Prostate gland (tissue), 2 donors: Measurements from ENCODE around the gene C1orf21.

Experiments used
- CTCF ChIP-seq, 4 experiments: fragments of 200-600 bp in 2 of 4; fragments of 450-650 bp in 2 of 4; sonication (generic) in 2 of 4; IDR thresholded peaks; 1 replicate in 3 of 4; 2 replicates in 1 of 4; pipeline ENCODE4 v1.5.1; 2016 to 2019; ENCODE audit warnings: antibody characterized with exemption in 4 of 4, mild to moderate bottlenecking in 2 of 4, moderate library complexity in 2 of 4
- POLR2A ChIP-seq: fragments of 450-650 bp; IDR thresholded peaks from one replicate; pipeline ENCODE4 v1.6.1; 2016; ENCODE audit warnings: antibody characterized with exemption, mild to moderate bottlenecking
- POLR2AphosphoS5 ChIP-seq: sonication (generic); formaldehyde crosslinking; IDR thresholded peaks from one replicate; pipeline ENCODE4 v1.6.1; 2017; ENCODE audit warnings: antibody characterized with exemption

DNA sequence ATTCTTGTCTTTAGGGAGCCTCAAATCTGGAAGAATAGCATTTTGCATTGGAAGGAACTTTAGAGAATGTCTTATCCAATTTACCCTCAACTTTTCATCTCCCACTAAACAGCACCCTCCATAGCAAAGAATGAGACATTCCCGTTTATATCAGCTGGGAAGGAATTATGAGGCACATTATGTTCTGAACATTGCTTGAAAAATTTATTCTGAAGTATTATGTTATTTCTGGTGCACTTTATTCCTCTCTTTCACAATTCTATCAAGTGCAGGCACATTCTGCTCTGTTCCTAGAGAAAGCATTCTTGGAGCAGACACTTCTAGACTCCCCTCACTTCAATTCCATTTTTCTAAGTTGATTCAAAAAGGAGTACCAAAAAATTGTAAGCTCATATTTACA lies 220.0 kb downstream of the C1orf21 start:
- no peak for TF ChIP-seq CTCF (IDR thresholded peaks at IDR 0.05)
- peak; percentile 42 for TF ChIP-seq POLR2AphosphoS5
- TF ChIP-seq POLR2A = no peak
